H1 (cell line): ENCODE measurements around the gene SKAP1. TPM values are rescaled to one million over a fixed set of nuclear protein-coding genes. Genes with fewer than 3 reads are reported as not detected.

Experiments used
- CTCF ChIA-PET: fragments of 300-600 bp; sonication (Branson Sonifier 250); formaldehyde crosslinking; loops from one replicate; lab custom pipeline; 2021; ENCODE audit not compliant: partially characterized antibody; lab: Charles Lee
- POLR2A ChIA-PET: fragments of 300-600 bp; sonication (Branson Sonifier 250); formaldehyde crosslinking; loops from one replicate; lab custom pipeline; 2021; ENCODE audit warnings: inconsistent platforms; ENCODE audit not compliant: partially characterized antibody; lab: Charles Lee
- DNase-seq, 2 experiments: peaks; one replicate each; pipeline versions ENCODE4 v3.0.0 to v3.0.0-alpha.2; 2010 to 2022; ENCODE audit warnings: low spot score in 2 of 2, low read depth in 1 of 2, mixed read lengths in 1 of 2
- FAIRE-seq: peaks from 2 replicates; lab custom pipeline; 2011; peaks lifted over from hg19 to GRCh38; lab: Jason Lieb, UNC
- H2AFZ ChIP-seq: 2 replicates; pipeline ENCODE4 v1.8.1; 2012; ENCODE audit warnings: low read length, inconsistent platforms
- H2AK5ac ChIP-seq: 2 replicates; pipeline ENCODE4 v1.6.1; 2013; ENCODE audit warnings: low read depth, low read length
- H2BK120ac ChIP-seq: replicated peaks from 2 replicates; pipeline ENCODE3; 2013; ENCODE audit warnings: low read depth, low read length, inconsistent platforms
- H2BK12ac ChIP-seq: 2 replicates; pipeline ENCODE4 v1.6.1; 2013; ENCODE audit warnings: low read depth, low read length
- H2BK15ac ChIP-seq: 2 replicates; pipeline ENCODE4 v1.6.1; 2013; ENCODE audit warnings: low read length
- H2BK20ac ChIP-seq: 2 replicates; pipeline ENCODE4 v1.6.1; 2013; ENCODE audit warnings: low read length
- H2BK5ac ChIP-seq: 2 replicates; pipeline ENCODE4 v1.6.1; 2013; ENCODE audit warnings: low read depth, low read length
- H3K14ac ChIP-seq: 2 replicates; pipeline ENCODE4 v1.6.1; 2013; ENCODE audit warnings: inconsistent platforms; ENCODE audit not compliant: insufficient read length
- H3K18ac ChIP-seq: 2 replicates; pipeline ENCODE4 v1.6.1; 2013; ENCODE audit warnings: low read length; ENCODE audit errors: extremely low read depth
- H3K23ac ChIP-seq: 2 replicates; pipeline ENCODE4 v1.6.1; 2013; ENCODE audit warnings: inconsistent platforms; ENCODE audit not compliant: insufficient read length
- H3K23me2 ChIP-seq: 2 replicates; pipeline ENCODE4 v1.6.1; 2013; ENCODE audit warnings: low read depth, low read length
- H3K27ac ChIP-seq: 2 replicates; pipeline ENCODE4 v1.6.1; 2011; ENCODE audit warnings: low read depth, low read length, inconsistent platforms
- H3K27me3 ChIP-seq, 4 experiments: replicated peaks in 1 of 4; 1 replicate in 1 of 4; 2 replicates in 3 of 4; pipeline versions ENCODE4 v1.6.1 to v1.8.1; 2011 to 2013; ENCODE audit warnings: low read length in 3 of 4, mild to moderate bottlenecking in 3 of 4, inconsistent platforms in 2 of 4, mixed read lengths in 2 of 4, moderate library complexity in 1 of 4; ENCODE audit not compliant: control insufficient read depth in 3 of 4, insufficient read depth in 3 of 4; ENCODE audit errors: extremely low read depth in 1 of 4
- H3K36me3 ChIP-seq, 4 experiments: 2 replicates each; pipeline versions ENCODE4 v1.6.1 to v1.8.1; 2011 to 2013; ENCODE audit warnings: mild to moderate bottlenecking in 4 of 4, low read length in 3 of 4, moderate library complexity in 2 of 4, control low read depth in 1 of 4, inconsistent platforms in 1 of 4; ENCODE audit not compliant: insufficient read depth in 4 of 4, control insufficient read depth in 2 of 4
- H3K4ac ChIP-seq: replicated peaks from 2 replicates; pipeline ENCODE3; 2013; ENCODE audit warnings: low read length, low read depth, mixed read lengths, inconsistent platforms; ENCODE audit not compliant: insufficient read length
- H3K4me1 ChIP-seq, 4 experiments: replicated peaks in 1 of 4; 1 replicate in 1 of 4; 2 replicates in 3 of 4; pipeline versions ENCODE4 v1.6.1 to v1.8.1; 2011 to 2013; ENCODE audit warnings: low read length in 3 of 4, inconsistent platforms in 2 of 4, mixed read lengths in 1 of 4; ENCODE audit not compliant: insufficient read depth in 4 of 4, control insufficient read depth in 3 of 4
- H3K4me2 ChIP-seq, 2 experiments: 2 replicates each; pipeline versions ENCODE4 v1.6.1 to v1.8.1; 2011 to 2013; ENCODE audit warnings: low read depth in 2 of 2, low read length in 2 of 2, control low read depth in 1 of 2, inconsistent platforms in 1 of 2, mild to moderate bottlenecking in 1 of 2; ENCODE audit not compliant: insufficient read depth in 1 of 2
- H3K4me3 ChIP-seq, 4 experiments: fragments of 200-600, 300-600 bp in 1 of 4; sonication (generic), shearing (Covaris generic), sonication (Bioruptor Twin) in 1 of 4; 2 replicates each; pipeline versions ENCODE4 v1.5.1 to v1.8.1; 2011 to 2016; ENCODE audit warnings: low read length in 4 of 4, low read depth in 3 of 4, control low read depth in 2 of 4, inconsistent platforms in 2 of 4, mild to moderate bottlenecking in 2 of 4, mixed read lengths in 1 of 4, moderate library complexity in 1 of 4; ENCODE audit not compliant: insufficient read depth in 2 of 4; ENCODE audit errors: extremely low read depth in 1 of 4
- H3K56ac ChIP-seq: replicated peaks from 2 replicates; pipeline ENCODE3; 2013; ENCODE audit warnings: low read depth, mild to moderate bottlenecking, mixed read lengths, low read length, inconsistent platforms; ENCODE audit not compliant: insufficient read length
- H3K79me1 ChIP-seq: 2 replicates; pipeline ENCODE4 v1.6.1; 2013; ENCODE audit warnings: low read depth, low read length, control low read depth
- H3K79me2 ChIP-seq, 2 experiments: 2 replicates each; pipeline versions ENCODE4 v1.6.1 to v1.8.1; 2012 to 2013; ENCODE audit warnings: low read length in 2 of 2, mild to moderate bottlenecking in 2 of 2, inconsistent platforms in 1 of 2; ENCODE audit not compliant: insufficient read depth in 2 of 2, control insufficient read depth in 1 of 2
- H3K9ac ChIP-seq, 4 experiments: replicated peaks in 1 of 4; 1 replicate in 1 of 4; 2 replicates in 3 of 4; pipeline versions ENCODE4 v1.6.1 to v1.8.1; 2011 to 2013; ENCODE audit warnings: low read depth in 3 of 4, low read length in 3 of 4, control low read depth in 2 of 4, mild to moderate bottlenecking in 2 of 4, moderate library complexity in 2 of 4, inconsistent platforms in 1 of 4; ENCODE audit errors: extremely low read depth in 1 of 4
- H3K9me3 ChIP-seq, 2 experiments: 2 replicates each; pipeline versions ENCODE4 v1.6.1 to v1.8.1; 2012 to 2013; ENCODE audit warnings: mild to moderate bottlenecking in 2 of 2, moderate library complexity in 2 of 2, control low read depth in 1 of 2, inconsistent platforms in 1 of 2, low read depth in 1 of 2, low read length in 1 of 2, mixed read lengths in 1 of 2; ENCODE audit not compliant: insufficient read depth in 2 of 2
- H4K20me1 ChIP-seq, 2 experiments: replicated peaks in 1 of 2; 2 replicates each; pipeline versions ENCODE3 to v1.8.1; 2011 to 2013; ENCODE audit warnings: inconsistent platforms in 2 of 2, low read length in 2 of 2, mild to moderate bottlenecking in 1 of 2; ENCODE audit not compliant: insufficient read depth in 2 of 2, control insufficient read depth in 1 of 2
- H4K5ac ChIP-seq: 2 replicates; pipeline ENCODE4 v1.6.1; 2013; ENCODE audit warnings: low read length, low read depth, mixed read lengths, inconsistent platforms; ENCODE audit not compliant: insufficient read length
- H4K8ac ChIP-seq: 2 replicates; pipeline ENCODE4 v1.8.0; 2013; ENCODE audit warnings: mild to moderate bottlenecking, moderate library complexity, low read length, inconsistent platforms; ENCODE audit not compliant: insufficient read depth; ENCODE audit errors: extremely low read depth
- H4K91ac ChIP-seq: replicated peaks from 2 replicates; pipeline ENCODE3; 2013; ENCODE audit warnings: low read length, mixed read lengths, inconsistent platforms; ENCODE audit not compliant: insufficient read length
- ASH2L ChIP-seq: fragments of 200-600, 300-600 bp; sonication (generic); IDR thresholded peaks from one replicate; pipeline ENCODE4 v1.7.1; 2017; ENCODE audit warnings: low read length
- BACH1 ChIP-seq: IDR thresholded peaks from 2 replicates; pipeline ENCODE4 v1.6.1; 2012; ENCODE audit warnings: low read length, improper control_type of control experiment
- CBX8 ChIP-seq: fragments of 300-800, 300-1000 bp; sonication (generic); IDR thresholded peaks from 2 replicates; pipeline ENCODE4 v1.7.1; 2016; ENCODE audit warnings: low read depth, low read length, borderline replicate concordance
- CREB1 ChIP-seq: IDR thresholded peaks from 2 replicates; pipeline ENCODE4 v1.6.1; 2012; ENCODE audit warnings: inconsistent platforms
- EGR1 ChIP-seq: IDR thresholded peaks from 2 replicates; pipeline ENCODE4 v1.6.1; 2011; ENCODE audit warnings: low read depth, low read length, borderline replicate concordance
- NRF1 ChIP-seq: IDR thresholded peaks from 2 replicates; pipeline ENCODE4 v1.6.1; 2011; ENCODE audit warnings: mild to moderate bottlenecking, low read depth, low read length, improper control_type of control experiment
- TBP ChIP-seq: IDR thresholded peaks from 2 replicates; pipeline ENCODE4 v1.6.1; 2011; ENCODE audit warnings: low read depth, low read length, improper control_type of control experiment
- polyA plus RNA-seq, 7 experiments: library from polyadenylated mRNA; depleted of rRNA in 3 of 7; stranded (reverse) in 5 of 7; unstranded in 2 of 7; fragments of >200 nt in 5 of 7; fragments of 200-250 nt in 2 of 7; gene quantifications; 1 replicate in 5 of 7; 2 replicates in 1 of 7; 4 replicates in 1 of 7; pipeline versions ENCODE4 v1.2.1 to v1.2.3, GENCODE V29; 2011 to 2013; ENCODE audit warnings: missing spikeins in 2 of 7, mixed read lengths in 2 of 7
- total RNA-seq: library from RNA; stranded (reverse); fragmentation: NEBNext Ultra II Directional; extraction: Animal tissue kit (Norgen Biotek cat#: 25700); gene quantifications from 2 replicates; pipeline ENCODE4 v1.2.1, GENCODE V29; 2021

Gene SKAP1
- total and polyA plus RNA-seq, 2 of the 8 experiments (the other 6 are each of a cell fraction or from before 2014, with no cell fraction given) = not detected

- CTCF ChIA-PET = interaction anchor here (0.7 to 3.3 kb wide), 35 partner anchors 10 to 327 kb away, joined by 3 to 25 read pairs (median 4); partner anchors contain the start of gene HOXB5
Measured at GRCh38 chr17:48352630-48353029, 77.4 kb downstream of the SKAP1 start.

More at GRCh38 chr17:48352630-48353029, 77.4 kb downstream of the SKAP1 start:
- Histone ChIP-seq H2BK5ac (no peak overlapping the region), H3K56ac (no peak overlapping the region), H2BK15ac (no peak overlapping the region), H3K23ac (no peak overlapping the region), H4K20me1 (no peaks in the 10 kb centered on the region), H2BK120ac (no peak overlapping the region), H3K27ac (no peak overlapping the region), H2BK12ac (no peak overlapping the region), H4K5ac (no peak overlapping the region), H3K36me3 (no peaks in the 10 kb centered on the region), H3K79me1 (no peaks in the 10 kb centered on the region), H3K27me3 (no peaks in the 10 kb centered on the region; a peak in 1 of 7 replicates), H3K9me3 (no peaks in the 10 kb centered on the region), H4K8ac (no peak overlapping the region), H2BK20ac (no peak overlapping the region), H3K23me2 (no peaks in the 10 kb centered on the region), H3K79me2 (no peaks in the 10 kb centered on the region), H4K91ac (no peak overlapping the region), H2AFZ (no peak overlapping the region), H3K18ac (no peak overlapping the region), H3K4me1 (no peaks in the 10 kb centered on the region), H3K14ac (no peak overlapping the region), H3K4me2 (no peak overlapping the region), H3K4me3 (no peak overlapping the region), H3K9ac (no peak overlapping the region), H3K4ac (no peak overlapping the region), H2AK5ac (no peak overlapping the region)
- no peak for DNase-seq
- TF ChIP-seq CREB1 (no peak), BACH1 (no peak), TBP (no peak), EGR1 (no peak), NRF1 (no peak), CBX8 (no peak), ASH2L (no peak)
- POLR2A ChIA-PET = interaction anchor here (0.5 kb wide), 1 partner anchor 195 kb away, joined by 3 read pairs; no protein-coding TSS in a partner anchor
- no peak for FAIRE-seq
